ENCODE results near the gene CLEC2A.
"Not testable (repeated sequence)": the region's sequence is repeated elsewhere in the genome, so short reads cannot be mapped to it uniquely, and the experiment has no call there.

The CLEC2A gene

GRCh38 chr12:9932270-9932669 is at the start of gene CLEC2A:
TSS of gene CLEC2A (minus strand) at chr12:9932370. CDS start at chr12:9932329, 41 bp downstream.
- no peak for DNase-seq (ENCODE audit: low read depth, low spot score)

- DNase-seq (ENCODE audit: low read depth, low spot score) = no peak
Observed at GRCh38 chr12:9980126-9980525, 48.0 kb upstream of the CLEC2A start.

- no peak for DNase-seq (ENCODE audit: low read depth, low spot score)
Observed at GRCh38 chr12:9977916-9978315, 45.7 kb upstream of the CLEC2A start.

- not testable (repeated sequence) for DNase-seq (ENCODE audit: low read depth, low spot score)
Observed at GRCh38 chr12:9976626-9977025, 44.5 kb upstream of the CLEC2A start.

GRCh38 chr12:9975614-9976013 is 43.4 kb upstream of the CLEC2A start:
- no peak for DNase-seq (ENCODE audit: low read depth, low spot score)

GRCh38 chr12:9974731-9975130 is 42.6 kb upstream of the CLEC2A start:
- DNase-seq (ENCODE audit: low read depth, low spot score) = not testable (repeated sequence)

GRCh38 chr12:9973949-9974348 is 41.8 kb upstream of the CLEC2A start:
- DNase-seq (ENCODE audit: low read depth, low spot score) = no peak

GRCh38 chr12:9971181-9971580 is 39.0 kb upstream of the CLEC2A start, which contains the start of gene CLEC12A:
TSS of gene CLEC12A (plus strand) at chr12:9971409. CDS start at chr12:9971597, 188 bp downstream.
- no peak for DNase-seq (ENCODE audit: low read depth, low spot score)

- DNase-seq (ENCODE audit: low read depth, low spot score) = no peak
Observed at GRCh38 chr12:9969673-9970072, 37.5 kb upstream of the CLEC2A start.

- DNase-seq (ENCODE audit: low read depth, low spot score) = no peak
Observed at GRCh38 chr12:9961901-9962300, 29.7 kb upstream of the CLEC2A start.

GRCh38 chr12:9961106-9961505 is 28.9 kb upstream of the CLEC2A start:
- DNase-seq (ENCODE audit: low read depth, low spot score) = no peak

GRCh38 chr12:9960590-9960989 is 28.4 kb upstream of the CLEC2A start:
- DNase-seq (ENCODE audit: low read depth, low spot score) = no peak

GRCh38 chr12:9957834-9958233 is 25.7 kb upstream of the CLEC2A start:
- DNase-seq (ENCODE audit: low read depth, low spot score) = no peak

GRCh38 chr12:9952954-9953729 is 21.0 kb upstream of the CLEC2A start:
- DNase-seq (ENCODE audit: low read depth, low spot score) = not testable (repeated sequence)

- no peak for DNase-seq (ENCODE audit: low read depth, low spot score)
Observed at GRCh38 chr12:9951026-9951675, 19.0 kb upstream of the CLEC2A start.

- DNase-seq (ENCODE audit: low read depth, low spot score) = no peak
Observed at GRCh38 chr12:9948606-9949296, 16.6 kb upstream of the CLEC2A start.

- no peak for DNase-seq (ENCODE audit: low read depth, low spot score)
Observed at GRCh38 chr12:9947674-9948073, 15.5 kb upstream of the CLEC2A start.

GRCh38 chr12:9944391-9944790 is 12.2 kb upstream of the CLEC2A start:
- DNase-seq (ENCODE audit: low read depth, low spot score) = no peak

GRCh38 chr12:9943240-9943639 is 11.1 kb upstream of the CLEC2A start:
- no peak for DNase-seq (ENCODE audit: low read depth, low spot score)

- no peak for DNase-seq (ENCODE audit: low read depth, low spot score)
Observed at GRCh38 chr12:9941838-9942237, 9.7 kb upstream of the CLEC2A start.

GRCh38 chr12:9940375-9940774 is 8.2 kb upstream of the CLEC2A start:
- DNase-seq (ENCODE audit: low read depth, low spot score) = no peak

GRCh38 chr12:9936591-9936990 is 4.4 kb upstream of the CLEC2A start:
- no peak for DNase-seq (ENCODE audit: low read depth, low spot score)

All from activated CD4-positive, CD25-positive, alpha-beta regulatory T cell treated with anti-CD3 and anti-CD28 coated beads, Interleukin-2, amount 50 U/mL, for 16 hours (primary cell).